Epithelial cell of esophagus (primary cell): ENCODE results near the gene CACHD1.

Experiments used
- DNase-seq: peaks from one replicate; pipeline ENCODE4 v3.0.0; 2010; ENCODE audit warnings: low read depth
- H3K4me3 ChIP-seq: 2 replicates; pipeline ENCODE4 v1.5.1; 2011; ENCODE audit warnings: mild to moderate bottlenecking, low read length, control low read depth
- TF ChIP-seq, protein P1 (sequence below): IDR thresholded peaks from 2 replicates; pipeline ENCODE4 v1.5.1; 2011; ENCODE audit warnings: low read depth, mild to moderate bottlenecking, low read length, control low read depth, inconsistent platforms; ENCODE audit not compliant: insufficient read depth; ENCODE audit errors: missing control alignments

Gene CACHD1

DNA sequence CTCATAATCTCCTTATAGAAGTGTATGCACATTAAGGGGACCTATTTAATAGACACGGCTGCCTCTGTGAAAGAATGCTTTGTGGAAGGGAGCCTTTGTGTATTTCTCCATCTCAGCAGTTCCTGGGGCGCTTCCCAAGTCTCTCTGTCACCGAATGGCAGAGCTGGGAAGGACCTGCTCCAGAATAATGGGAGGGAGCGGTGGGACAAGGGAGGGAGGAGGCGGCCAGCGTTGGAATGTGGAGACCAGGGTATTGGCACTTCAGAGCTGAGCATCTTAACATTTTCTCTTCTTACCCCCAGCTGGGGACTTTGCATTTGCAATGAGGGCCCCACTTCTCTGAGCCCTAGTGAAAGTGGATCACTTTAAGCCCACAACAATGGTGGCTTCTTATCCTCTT is 23.9 kb downstream of the CACHD1 start:
- TF ChIP-seq, protein P1, sequence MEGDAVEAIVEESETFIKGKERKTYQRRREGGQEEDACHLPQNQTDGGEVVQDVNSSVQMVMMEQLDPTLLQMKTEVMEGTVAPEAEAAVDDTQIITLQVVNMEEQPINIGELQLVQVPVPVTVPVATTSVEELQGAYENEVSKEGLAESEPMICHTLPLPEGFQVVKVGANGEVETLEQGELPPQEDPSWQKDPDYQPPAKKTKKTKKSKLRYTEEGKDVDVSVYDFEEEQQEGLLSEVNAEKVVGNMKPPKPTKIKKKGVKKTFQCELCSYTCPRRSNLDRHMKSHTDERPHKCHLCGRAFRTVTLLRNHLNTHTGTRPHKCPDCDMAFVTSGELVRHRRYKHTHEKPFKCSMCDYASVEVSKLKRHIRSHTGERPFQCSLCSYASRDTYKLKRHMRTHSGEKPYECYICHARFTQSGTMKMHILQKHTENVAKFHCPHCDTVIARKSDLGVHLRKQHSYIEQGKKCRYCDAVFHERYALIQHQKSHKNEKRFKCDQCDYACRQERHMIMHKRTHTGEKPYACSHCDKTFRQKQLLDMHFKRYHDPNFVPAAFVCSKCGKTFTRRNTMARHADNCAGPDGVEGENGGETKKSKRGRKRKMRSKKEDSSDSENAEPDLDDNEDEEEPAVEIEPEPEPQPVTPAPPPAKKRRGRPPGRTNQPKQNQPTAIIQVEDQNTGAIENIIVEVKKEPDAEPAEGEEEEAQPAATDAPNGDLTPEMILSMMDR, result no peak
- no peak overlapping the region for H3K4me3 ChIP-seq
- no peak for DNase-seq

DNA sequence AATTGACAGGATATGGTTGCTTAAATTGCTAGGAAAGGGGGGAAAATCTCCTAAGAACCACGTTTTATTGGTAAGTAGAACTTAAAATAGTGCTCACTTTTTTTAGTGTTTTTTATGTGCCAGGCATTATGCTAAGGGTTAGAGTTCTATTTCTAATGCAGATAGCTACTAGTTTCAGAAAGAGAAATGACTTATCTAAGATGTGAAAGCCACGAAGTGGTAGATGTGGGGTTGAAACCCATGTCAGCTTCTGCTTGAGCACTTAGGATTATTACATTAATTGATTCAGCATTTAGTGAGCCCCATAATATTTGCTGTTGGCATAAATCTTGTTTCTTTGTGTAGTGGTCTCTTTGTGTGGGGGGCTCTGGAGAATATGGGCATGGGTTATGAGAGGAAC is 24.7 kb downstream of the CACHD1 start:
- TF ChIP-seq, protein P1, result no peak
- H3K4me3 ChIP-seq, result no peak overlapping the region
- no peak for DNase-seq

DNA sequence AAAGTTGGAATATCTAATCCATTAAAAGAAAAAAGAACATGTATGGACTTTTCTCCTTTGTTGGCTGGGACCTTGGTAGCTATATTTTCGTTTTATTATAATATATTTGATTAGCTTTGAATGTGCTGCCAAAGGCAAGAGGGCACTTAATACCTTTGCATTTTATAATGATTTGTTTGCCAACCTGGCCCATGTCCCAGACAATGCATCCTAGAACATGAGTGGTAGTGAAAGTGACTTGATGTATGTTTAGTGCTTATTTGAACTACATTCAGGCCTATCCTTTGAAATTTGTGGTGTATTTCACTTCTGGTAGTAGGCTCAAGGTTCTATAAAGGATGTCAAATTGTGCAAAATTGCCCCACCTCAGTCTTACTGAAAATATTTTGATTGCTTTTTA is 25.9 kb downstream of the CACHD1 start:
- H3K4me3 ChIP-seq, result no peak overlapping the region
- DNase-seq, result no peak
- TF ChIP-seq, protein P1, result no peak

DNA sequence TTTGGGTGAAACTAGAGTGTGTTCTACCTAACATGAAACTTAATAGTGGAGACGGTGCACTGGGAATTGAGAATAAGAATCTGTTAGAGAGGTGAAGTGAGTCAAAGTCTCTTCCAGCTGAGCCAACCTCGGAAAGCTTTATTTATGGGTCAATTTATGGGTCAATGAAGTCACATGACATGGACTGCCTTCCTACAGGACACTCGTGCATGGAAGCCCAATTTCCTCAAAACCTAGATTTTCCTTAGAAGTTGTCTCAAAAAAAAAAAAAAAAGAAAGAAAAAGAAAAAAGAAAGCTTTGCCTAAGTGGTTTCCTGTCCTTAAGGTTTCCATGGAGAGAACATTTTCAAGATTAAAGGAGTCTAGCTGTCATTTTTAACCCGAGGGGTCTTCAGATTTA is 26.7 kb downstream of the CACHD1 start:
- no peak for DNase-seq
- TF ChIP-seq, protein P1, result no peak
- no peak overlapping the region for H3K4me3 ChIP-seq

DNA sequence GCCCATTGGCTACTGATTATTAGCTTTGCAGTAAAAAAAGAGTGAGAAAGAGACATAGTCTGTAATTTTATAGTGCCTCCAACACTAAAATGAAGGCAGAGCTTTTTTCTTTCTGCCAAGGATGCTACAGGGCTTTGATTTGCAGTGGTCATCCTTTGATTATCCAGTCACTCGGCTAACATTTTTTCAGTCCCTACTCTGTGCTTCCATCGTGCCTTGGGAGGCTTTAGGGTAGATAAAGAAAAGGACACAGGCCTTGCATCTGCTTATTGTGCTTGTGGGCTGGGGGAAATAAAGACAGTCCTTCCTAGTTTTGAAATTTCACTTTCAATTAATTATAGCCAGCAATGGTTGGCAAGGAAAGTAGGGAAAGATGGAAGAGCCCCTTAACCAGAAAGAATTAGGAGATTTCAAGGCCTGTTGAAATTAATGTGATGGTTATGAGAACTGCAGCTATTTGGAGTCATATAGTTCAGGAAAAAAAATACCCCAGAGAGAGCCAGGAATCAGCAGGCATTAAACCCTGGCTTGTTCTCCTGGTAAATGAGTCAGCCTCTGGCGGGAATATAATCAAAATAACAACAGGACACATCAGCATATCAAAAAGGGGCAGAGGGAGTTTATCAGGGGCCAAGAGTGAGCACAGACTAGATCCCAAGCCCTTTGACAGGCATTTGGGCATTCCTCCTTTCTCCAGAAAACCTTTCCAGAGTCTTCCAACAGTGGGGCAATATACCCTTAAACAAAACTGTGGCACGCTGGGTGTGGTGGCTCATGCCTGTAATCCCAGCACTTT is 27.4 kb downstream of the CACHD1 start:
- TF ChIP-seq, protein P1, result no peak
- H3K4me3 ChIP-seq, result no peak overlapping the region
- DNase-seq, result no peak

DNA sequence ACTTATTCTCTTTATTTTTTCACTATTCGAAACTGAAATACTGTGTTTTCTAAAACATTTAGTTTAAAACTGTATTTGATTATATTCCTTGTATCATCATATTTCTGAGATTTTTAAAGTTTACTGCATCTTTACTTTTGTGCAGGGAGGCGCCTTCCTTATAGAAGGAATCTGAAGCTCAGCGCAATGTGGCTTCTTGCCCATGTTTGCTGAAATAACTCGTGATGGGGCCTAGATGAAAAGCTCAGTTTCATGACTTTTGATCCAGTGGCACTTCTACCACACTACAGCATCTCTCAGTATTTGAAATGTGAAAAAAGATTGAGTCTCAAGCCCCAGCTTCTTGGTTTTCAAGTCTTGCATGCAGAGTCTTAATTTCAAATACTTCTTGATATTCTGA is 28.4 kb downstream of the CACHD1 start:
- no peak for DNase-seq
- TF ChIP-seq, protein P1, result no peak
- no peak overlapping the region for H3K4me3 ChIP-seq

DNA sequence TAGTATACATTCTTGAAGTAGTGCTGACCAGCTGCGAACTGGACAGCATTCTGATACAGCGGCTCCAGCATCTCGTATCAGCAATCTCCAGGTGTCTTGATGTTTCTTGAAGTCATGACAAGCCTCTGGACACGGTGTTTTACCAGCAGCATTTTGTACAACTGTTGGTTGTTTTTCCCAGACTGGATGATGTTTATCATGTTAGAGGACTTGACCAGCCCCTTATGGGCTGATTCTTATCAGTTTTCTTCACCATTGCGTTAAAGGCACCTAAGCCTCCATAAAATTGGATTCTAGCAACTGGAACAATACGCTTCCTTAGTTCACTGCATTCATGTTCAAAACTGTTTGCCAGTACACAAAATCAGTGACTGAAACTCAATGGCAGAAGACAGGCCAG is 29.1 kb downstream of the CACHD1 start:
- TF ChIP-seq, protein P1, result no peak
- H3K4me3 ChIP-seq, result no peak overlapping the region
- no peak for DNase-seq
